ENCODE data around the gene CPT2.

Gene CPT2

DNA sequence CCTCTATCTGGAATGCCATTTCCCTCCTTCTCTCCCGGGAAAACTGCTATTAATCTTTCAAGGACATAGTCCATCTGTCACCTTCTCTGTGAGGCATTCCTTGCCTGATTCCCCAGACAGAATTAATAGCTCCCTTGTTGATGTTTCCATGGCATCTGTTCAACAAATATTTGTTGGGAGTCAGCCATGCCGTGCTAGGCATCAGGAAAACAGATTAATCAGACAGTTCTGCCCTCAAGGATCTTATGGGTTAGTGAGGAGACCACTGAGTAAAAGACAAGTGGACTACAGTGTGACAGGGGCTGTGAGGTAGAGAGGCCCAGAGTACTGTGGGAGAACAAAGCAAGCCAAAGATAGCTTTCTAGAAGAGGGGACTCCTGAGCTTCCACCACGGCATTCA, 53.1 kb downstream of the CPT2 start:
- H3K27ac ChIP-seq (ENCODE audit: insufficient read depth in 1 of 2, low read depth in 1 of 2, low read length in 2 of 2, poor library complexity in 1 of 2, severe bottlenecking in 2 of 2): no peak overlapping the region
- H3K36me3 ChIP-seq (ENCODE audit: control insufficient read depth in 4 of 4, insufficient read depth in 4 of 4, low read length in 3 of 4): peaks cover 10 to 87% (median 42%) of the 10 kb centered on the region in 4 experiments
- CTCF ChIA-PET: interaction anchor here (1.0 kb wide), 1 partner anchor 18 kb away, joined by 4 read pairs; no protein-coding TSS in a partner anchor
- no peak for DNase-seq
- no peaks in the 10 kb centered on the region for H3K27me3 ChIP-seq (replicated peaks in 2 of 5; ENCODE audit: control insufficient read depth in 4 of 5, insufficient read depth in 5 of 5, low read length in 4 of 5)
- H3K9me3 ChIP-seq (ENCODE audit: control extremely low read depth in 1 of 5, control insufficient read depth in 4 of 5, insufficient read depth in 2 of 5, low read depth in 1 of 5, low read length in 4 of 5): no peaks in the 10 kb centered on the region
- POLR2A ChIA-PET: no interaction called here
- H3K4me1 ChIP-seq (ENCODE audit: control extremely low read depth in 1 of 4, control insufficient read depth in 4 of 4, insufficient read depth in 4 of 4, low read length in 3 of 4): no peaks in the 10 kb centered on the region
- WGBS (ENCODE audit: insufficient coverage): 100% methylated on average over 2 of the region's 3 CpGs
- H3K4me3 ChIP-seq (ENCODE audit: control insufficient read depth in 1 of 7, extremely low read depth in 1 of 7, insufficient read depth in 4 of 7, low read depth in 2 of 7, low read length in 6 of 7): no peak overlapping the region

DNA sequence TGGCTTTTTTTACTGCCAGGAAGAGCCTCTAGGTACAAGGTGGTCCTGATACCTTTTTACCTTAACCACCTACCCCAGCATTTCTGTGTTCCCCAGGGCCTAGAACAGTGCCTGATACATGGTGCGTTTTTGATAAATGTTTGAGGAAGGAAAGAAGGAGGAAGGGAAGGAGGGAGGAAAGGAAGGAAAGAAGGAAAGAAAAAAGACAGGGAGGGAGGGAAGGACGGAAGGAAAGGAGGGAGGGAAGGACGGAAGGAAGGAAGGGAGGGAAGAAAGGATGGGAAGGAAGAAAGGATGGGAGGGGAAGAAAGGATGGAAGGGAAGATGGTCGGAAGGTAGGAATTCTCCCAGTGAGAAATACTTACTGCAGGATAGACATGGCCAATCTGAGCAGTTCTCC, 53.7 kb downstream of the CPT2 start:
- H3K4me3 ChIP-seq (ENCODE audit: control insufficient read depth in 1 of 7, extremely low read depth in 1 of 7, insufficient read depth in 4 of 7, low read depth in 2 of 7, low read length in 6 of 7): no peak overlapping the region
- CTCF ChIA-PET: interaction anchor here (0.9 kb wide), 1 partner anchor 219 kb away, joined by 3 read pairs; no protein-coding TSS in a partner anchor
- WGBS (ENCODE audit: insufficient coverage): 97% methylated on average over 4 of the region's 4 CpGs
- no peaks in the 10 kb centered on the region for H3K27me3 ChIP-seq (replicated peaks in 2 of 5; ENCODE audit: control insufficient read depth in 4 of 5, insufficient read depth in 5 of 5, low read length in 4 of 5)
- no peaks in the 10 kb centered on the region for H3K9me3 ChIP-seq (ENCODE audit: control extremely low read depth in 1 of 5, control insufficient read depth in 4 of 5, insufficient read depth in 2 of 5, low read depth in 1 of 5, low read length in 4 of 5)
- peaks cover 15 to 87% (median 45%) of the 10 kb centered on the region in 4 experiments for H3K36me3 ChIP-seq (ENCODE audit: control insufficient read depth in 4 of 4, insufficient read depth in 4 of 4, low read length in 3 of 4)
- no peaks in the 10 kb centered on the region for H3K4me1 ChIP-seq (ENCODE audit: control extremely low read depth in 1 of 4, control insufficient read depth in 4 of 4, insufficient read depth in 4 of 4, low read length in 3 of 4)
- POLR2A ChIA-PET: no interaction called here
- DNase-seq: no peak
- no peak overlapping the region for H3K27ac ChIP-seq (ENCODE audit: insufficient read depth in 1 of 2, low read depth in 1 of 2, low read length in 2 of 2, poor library complexity in 1 of 2, severe bottlenecking in 2 of 2)

DNA sequence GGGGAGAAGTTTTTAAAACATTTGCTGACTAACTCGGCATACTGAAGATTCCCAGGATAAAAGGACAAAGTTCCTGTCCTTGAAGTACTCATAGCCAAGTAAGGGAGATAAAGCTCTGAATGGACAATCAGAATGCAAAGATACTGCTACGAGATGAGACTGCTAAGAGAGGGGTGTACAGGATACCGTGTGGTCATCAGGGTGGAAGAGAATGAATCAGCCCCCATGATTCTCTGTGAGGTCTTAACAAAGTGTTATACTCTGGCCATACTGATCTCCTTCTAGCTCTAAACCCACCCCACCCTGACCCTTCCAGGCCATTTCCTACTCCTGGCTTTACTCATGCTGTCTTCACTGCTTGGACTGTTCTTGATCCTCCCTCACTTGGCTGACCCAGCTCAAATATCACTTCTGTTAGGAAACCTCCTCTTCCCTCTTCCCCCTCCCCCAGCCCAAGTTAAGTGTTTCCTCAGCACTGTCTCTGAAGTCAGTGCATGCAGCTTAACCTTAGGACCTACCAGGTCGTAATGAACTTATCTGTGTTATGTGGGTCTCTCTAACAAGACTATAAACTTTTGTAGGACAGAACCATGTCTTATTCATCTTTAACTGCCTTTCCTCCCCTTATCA, 57.5 kb downstream of the CPT2 start:
- no peaks in the 10 kb centered on the region for H3K9me3 ChIP-seq (ENCODE audit: control extremely low read depth in 1 of 5, control insufficient read depth in 4 of 5, insufficient read depth in 2 of 5, low read depth in 1 of 5, low read length in 4 of 5)
- H3K27me3 ChIP-seq (replicated peaks in 2 of 5; ENCODE audit: control insufficient read depth in 4 of 5, insufficient read depth in 5 of 5, low read length in 4 of 5): no peaks in the 10 kb centered on the region
- H3K4me1 ChIP-seq (ENCODE audit: control extremely low read depth in 1 of 4, control insufficient read depth in 4 of 4, insufficient read depth in 4 of 4, low read length in 3 of 4): no peaks in the 10 kb centered on the region
- H3K36me3 ChIP-seq (ENCODE audit: control insufficient read depth in 4 of 4, insufficient read depth in 4 of 4, low read length in 3 of 4): peaks cover 19 to 89% (median 45%) of the 10 kb centered on the region in 4 experiments
- POLR2A ChIA-PET: no interaction called here
- CTCF ChIA-PET: interaction anchor here (1.6 kb wide), 1 partner anchor 24 kb away, joined by 7 read pairs; no protein-coding TSS in a partner anchor
- no peak for DNase-seq
- WGBS (ENCODE audit: insufficient coverage): 94% methylated on average over 3 of the region's 4 CpGs
- H3K27ac ChIP-seq (ENCODE audit: insufficient read depth in 1 of 2, low read depth in 1 of 2, low read length in 2 of 2, poor library complexity in 1 of 2, severe bottlenecking in 2 of 2): no peak overlapping the region
- H3K4me3 ChIP-seq (ENCODE audit: control insufficient read depth in 1 of 7, extremely low read depth in 1 of 7, insufficient read depth in 4 of 7, low read depth in 2 of 7, low read length in 6 of 7): no peak overlapping the region

DNA sequence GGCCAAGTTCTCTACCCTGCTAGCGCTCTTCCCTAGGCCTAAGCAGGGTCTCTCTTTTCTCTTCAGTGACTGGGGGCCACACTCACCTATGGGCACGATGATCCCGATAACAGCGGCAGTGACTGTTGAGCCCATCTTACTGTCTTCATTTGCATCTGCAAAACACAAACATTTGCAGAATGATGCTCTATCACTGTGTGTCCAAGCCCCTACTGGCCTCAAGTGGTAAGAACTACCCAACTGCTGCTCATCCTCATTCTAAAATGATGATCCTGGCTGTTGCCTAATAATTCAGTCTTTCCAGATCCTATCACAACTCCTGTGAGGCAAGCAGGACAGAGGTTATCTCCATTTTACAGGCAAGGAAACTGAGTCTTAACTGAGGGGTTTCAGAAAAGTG, 58.4 kb downstream of the CPT2 start:
- H3K27me3 ChIP-seq (replicated peaks in 2 of 5; ENCODE audit: control insufficient read depth in 4 of 5, insufficient read depth in 5 of 5, low read length in 4 of 5): no peaks in the 10 kb centered on the region
- no peak for DNase-seq
- H3K27ac ChIP-seq (ENCODE audit: insufficient read depth in 1 of 2, low read depth in 1 of 2, low read length in 2 of 2, poor library complexity in 1 of 2, severe bottlenecking in 2 of 2): no peak overlapping the region
- H3K4me3 ChIP-seq (ENCODE audit: control insufficient read depth in 1 of 7, extremely low read depth in 1 of 7, insufficient read depth in 4 of 7, low read depth in 2 of 7, low read length in 6 of 7): no peak overlapping the region
- H3K9me3 ChIP-seq (ENCODE audit: control extremely low read depth in 1 of 5, control insufficient read depth in 4 of 5, insufficient read depth in 2 of 5, low read depth in 1 of 5, low read length in 4 of 5): no peaks in the 10 kb centered on the region
- CTCF ChIA-PET: interaction anchor here (1.6 kb wide), 1 partner anchor 23 kb away, joined by 7 read pairs; no protein-coding TSS in a partner anchor
- 96% methylated on average over 4 of the region's 4 CpGs for WGBS (ENCODE audit: insufficient coverage)
- peaks cover 19 to 89% (median 44%) of the 10 kb centered on the region in 4 experiments for H3K36me3 ChIP-seq (ENCODE audit: control insufficient read depth in 4 of 4, insufficient read depth in 4 of 4, low read length in 3 of 4)
- no peaks in the 10 kb centered on the region for H3K4me1 ChIP-seq (ENCODE audit: control extremely low read depth in 1 of 4, control insufficient read depth in 4 of 4, insufficient read depth in 4 of 4, low read length in 3 of 4)
- POLR2A ChIA-PET: no interaction called here

DNA sequence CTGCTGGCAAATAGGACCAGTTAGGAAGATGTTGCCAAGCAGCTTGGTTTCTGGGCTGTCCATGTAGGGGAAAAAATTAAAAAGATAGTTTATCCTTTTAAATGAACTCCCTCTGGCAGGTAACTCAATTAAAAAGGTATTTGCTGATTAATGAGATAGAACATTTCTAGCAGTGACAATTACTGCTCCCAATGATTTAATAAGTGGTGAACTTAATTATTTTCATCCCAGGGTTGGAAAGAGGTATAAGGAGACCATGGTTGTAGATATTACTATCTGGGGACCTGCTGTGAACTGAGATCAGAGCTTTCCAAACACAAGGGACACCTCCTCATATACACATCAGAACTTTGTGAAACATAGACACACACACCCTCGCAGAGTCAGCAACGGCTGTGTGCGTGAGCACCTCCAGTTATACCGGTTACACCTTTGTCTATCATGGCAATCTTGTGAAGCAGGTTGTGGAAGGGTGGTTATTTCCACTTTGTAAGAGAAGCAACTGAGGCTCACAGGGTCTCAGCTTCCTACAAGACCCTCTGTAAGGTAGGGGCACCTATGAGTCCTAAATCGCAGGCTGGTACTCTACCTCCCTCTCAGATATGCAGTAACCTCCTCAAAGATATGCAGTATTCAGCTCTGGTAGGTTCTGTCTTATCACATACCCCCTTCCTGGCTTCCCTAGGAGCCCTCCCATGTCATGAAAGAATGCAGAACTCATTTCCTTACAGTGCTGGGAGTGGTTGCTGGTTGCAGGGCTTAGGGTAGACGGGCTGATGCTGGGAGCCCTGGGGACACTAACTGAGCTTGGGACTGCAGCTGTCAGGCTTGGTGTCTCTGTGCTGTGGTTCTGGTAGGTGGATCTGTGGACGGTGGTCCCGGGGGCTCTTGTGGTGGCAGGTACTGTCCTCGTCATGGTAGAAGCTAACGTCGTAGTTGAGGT, 60.2 kb downstream of the CPT2 start:
- Histone ChIP-seq H3K27ac (ENCODE audit: insufficient read depth in 1 of 2, low read depth in 1 of 2, low read length in 2 of 2, poor library complexity in 1 of 2, severe bottlenecking in 2 of 2) (no peak overlapping the region), H3K36me3 (ENCODE audit: control insufficient read depth in 4 of 4, insufficient read depth in 4 of 4, low read length in 3 of 4) (peaks cover 17 to 90% (median 47%) of the 10 kb centered on the region in 4 experiments), H3K4me1 (ENCODE audit: control extremely low read depth in 1 of 4, control insufficient read depth in 4 of 4, insufficient read depth in 4 of 4, low read length in 3 of 4) (no peaks in the 10 kb centered on the region), H3K9me3 (ENCODE audit: control extremely low read depth in 1 of 5, control insufficient read depth in 4 of 5, insufficient read depth in 2 of 5, low read depth in 1 of 5, low read length in 4 of 5) (no peaks in the 10 kb centered on the region), H3K27me3 (replicated peaks in 2 of 5; ENCODE audit: control insufficient read depth in 4 of 5, insufficient read depth in 5 of 5, low read length in 4 of 5) (no peaks in the 10 kb centered on the region), H3K4me3 (ENCODE audit: control insufficient read depth in 1 of 7, extremely low read depth in 1 of 7, insufficient read depth in 4 of 7, low read depth in 2 of 7, low read length in 6 of 7) (no peak overlapping the region)
- 99% methylated on average over 8 of the region's 11 CpGs for WGBS (ENCODE audit: insufficient coverage)
- no peak for DNase-seq
- POLR2A ChIA-PET: interaction anchor here (0.6 kb wide), 1 partner anchor 1163 kb away, joined by 4 read pairs; no protein-coding TSS in a partner anchor
- CTCF ChIA-PET: interaction anchor here (1.0 kb wide), 1 partner anchor 136 kb away, joined by 3 read pairs; no protein-coding TSS in a partner anchor

DNA sequence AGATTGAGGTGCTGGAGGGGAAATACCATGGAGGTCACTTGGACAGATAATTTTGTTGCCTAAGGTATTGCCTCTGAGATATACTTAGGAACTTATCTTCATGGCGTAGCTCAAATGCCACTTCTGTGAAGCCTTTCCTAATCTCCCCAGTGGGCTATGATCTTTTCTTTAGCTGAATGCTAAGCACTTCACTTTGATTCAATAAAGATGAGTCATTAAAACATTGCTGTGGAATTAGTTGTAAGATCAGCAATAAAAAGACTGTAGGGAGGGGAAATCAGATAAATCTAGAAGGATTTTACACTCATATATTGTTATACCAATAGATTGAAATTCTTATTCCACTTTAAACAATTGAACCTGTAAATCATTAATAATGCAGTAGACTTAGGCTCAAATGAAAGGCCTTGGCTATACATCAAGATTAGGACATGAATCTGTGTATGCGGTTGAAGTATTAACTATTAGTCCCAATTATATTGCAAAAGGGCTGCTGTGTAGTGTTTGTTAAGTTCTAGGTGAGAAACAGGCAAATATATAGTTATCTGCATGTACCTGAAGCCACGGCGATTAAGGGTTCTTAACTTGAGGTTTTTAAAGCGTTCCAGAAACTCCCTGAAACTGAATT, 60.9 kb downstream of the CPT2 start:
- H3K27me3 ChIP-seq (replicated peaks in 2 of 5; ENCODE audit: control insufficient read depth in 4 of 5, insufficient read depth in 5 of 5, low read length in 4 of 5): no peaks in the 10 kb centered on the region
- peaks cover 20 to 92% (median 55%) of the 10 kb centered on the region in 4 experiments for H3K36me3 ChIP-seq (ENCODE audit: control insufficient read depth in 4 of 4, insufficient read depth in 4 of 4, low read length in 3 of 4)
- H3K27ac ChIP-seq (ENCODE audit: insufficient read depth in 1 of 2, low read depth in 1 of 2, low read length in 2 of 2, poor library complexity in 1 of 2, severe bottlenecking in 2 of 2): no peak overlapping the region
- ChIA-PET POLR2A (interaction anchor here (0.6 kb wide), 1 partner anchor 1164 kb away, joined by 4 read pairs; no protein-coding TSS in a partner anchor), CTCF (no interaction called here)
- no peak for DNase-seq
- no peaks in the 10 kb centered on the region for H3K9me3 ChIP-seq (ENCODE audit: control extremely low read depth in 1 of 5, control insufficient read depth in 4 of 5, insufficient read depth in 2 of 5, low read depth in 1 of 5, low read length in 4 of 5)
- H3K4me3 ChIP-seq (ENCODE audit: control insufficient read depth in 1 of 7, extremely low read depth in 1 of 7, insufficient read depth in 4 of 7, low read depth in 2 of 7, low read length in 6 of 7): no peak overlapping the region
- WGBS (ENCODE audit: insufficient coverage): 100% methylated on average over 4 of the region's 5 CpGs
- no peaks in the 10 kb centered on the region for H3K4me1 ChIP-seq (ENCODE audit: control extremely low read depth in 1 of 4, control insufficient read depth in 4 of 4, insufficient read depth in 4 of 4, low read length in 3 of 4)
